Brain microvascular endothelial cell (primary cell): Measurements from ENCODE around the gene ALDH5A1.

Source experiments
- DNase-seq: peaks from one replicate; pipeline ENCODE4 v3.0.0-alpha.2; 2020
- H3K27ac ChIP-seq: fragments of 250-450 bp; sonication (Bioruptor Pico); 2 replicates; pipeline ENCODE4 v1.5.1; 2020; ENCODE audit warnings: mild to moderate bottlenecking, moderate library complexity
- H3K27me3 ChIP-seq: fragments of 250-450 bp; sonication (Bioruptor Pico); replicated peaks from 2 replicates; pipeline ENCODE4 v1.5.1; 2020; ENCODE audit warnings: mild to moderate bottlenecking
- H3K36me3 ChIP-seq: fragments of 250-450 bp; sonication (Bioruptor Pico); replicated peaks from 2 replicates; pipeline ENCODE4 v1.5.1; 2020; ENCODE audit warnings: mild to moderate bottlenecking
- H3K4me3 ChIP-seq: 2 replicates; pipeline ENCODE4 v1.5.1; 2011; ENCODE audit warnings: low read depth, mild to moderate bottlenecking, control low read depth, low read length, moderate library complexity
- in situ Hi-C: cut with HindIII; loops from 2 replicates; pipeline ENCODE4 v1.10.0; 2017; ENCODE audit warnings: low sequenced_read_pairs, low pct_ligation_motif_present
- TF ChIP-seq, protein P1 (sequence below): IDR thresholded peaks from 2 replicates; pipeline ENCODE4 v1.5.1; 2011; ENCODE audit warnings: low read depth, mild to moderate bottlenecking, moderate library complexity, low read length, control low read depth, inconsistent platforms; ENCODE audit errors: missing control alignments

ALDH5A1 gene

DNA sequence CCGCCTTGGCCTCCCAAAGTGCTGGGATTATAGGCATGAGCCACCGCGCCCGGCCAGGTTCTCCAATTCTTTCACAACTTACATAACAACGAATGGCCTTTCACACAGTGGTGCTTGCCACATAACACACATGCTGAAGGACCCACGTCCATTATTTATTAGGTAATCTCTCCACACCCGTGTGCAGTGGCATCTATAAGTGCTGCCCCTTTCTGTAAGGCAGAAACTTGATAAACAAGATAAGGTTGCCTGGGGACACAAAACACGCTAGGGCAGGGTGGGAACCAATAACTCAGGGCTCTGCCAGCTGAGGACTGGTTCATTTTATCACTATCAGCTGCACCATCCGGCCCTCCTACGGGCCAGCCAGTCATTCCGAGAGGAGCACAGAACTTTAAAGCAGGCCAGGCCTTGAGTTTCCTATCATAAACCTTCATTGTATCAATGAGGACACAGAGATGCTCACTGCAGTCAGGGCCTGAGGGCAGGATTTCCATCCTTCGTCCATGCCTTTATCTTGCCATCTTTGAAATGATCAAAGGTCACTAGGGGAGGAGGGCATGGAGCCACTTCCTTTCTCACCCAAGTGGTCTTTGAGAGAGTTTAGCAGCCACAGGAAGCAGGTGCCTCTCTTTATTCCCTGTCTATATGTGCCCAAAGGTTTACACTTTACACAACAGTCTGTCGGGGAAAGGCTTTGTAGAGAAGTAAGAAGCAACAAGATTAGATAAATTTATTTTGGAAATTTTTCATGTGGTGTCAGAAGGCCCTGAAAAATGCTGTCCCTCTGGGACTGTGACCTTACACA, 43.0 kb upstream of the ALDH5A1 start:
- no peak for DNase-seq
- in situ Hi-C loops, result no loop called here
- Histone ChIP-seq H3K4me3 (no peak overlapping the region), H3K27me3 (no peaks in the 10 kb centered on the region), H3K36me3 (no peaks in the 10 kb centered on the region), H3K27ac (no peak overlapping the region)
- TF ChIP-seq, protein P1, sequence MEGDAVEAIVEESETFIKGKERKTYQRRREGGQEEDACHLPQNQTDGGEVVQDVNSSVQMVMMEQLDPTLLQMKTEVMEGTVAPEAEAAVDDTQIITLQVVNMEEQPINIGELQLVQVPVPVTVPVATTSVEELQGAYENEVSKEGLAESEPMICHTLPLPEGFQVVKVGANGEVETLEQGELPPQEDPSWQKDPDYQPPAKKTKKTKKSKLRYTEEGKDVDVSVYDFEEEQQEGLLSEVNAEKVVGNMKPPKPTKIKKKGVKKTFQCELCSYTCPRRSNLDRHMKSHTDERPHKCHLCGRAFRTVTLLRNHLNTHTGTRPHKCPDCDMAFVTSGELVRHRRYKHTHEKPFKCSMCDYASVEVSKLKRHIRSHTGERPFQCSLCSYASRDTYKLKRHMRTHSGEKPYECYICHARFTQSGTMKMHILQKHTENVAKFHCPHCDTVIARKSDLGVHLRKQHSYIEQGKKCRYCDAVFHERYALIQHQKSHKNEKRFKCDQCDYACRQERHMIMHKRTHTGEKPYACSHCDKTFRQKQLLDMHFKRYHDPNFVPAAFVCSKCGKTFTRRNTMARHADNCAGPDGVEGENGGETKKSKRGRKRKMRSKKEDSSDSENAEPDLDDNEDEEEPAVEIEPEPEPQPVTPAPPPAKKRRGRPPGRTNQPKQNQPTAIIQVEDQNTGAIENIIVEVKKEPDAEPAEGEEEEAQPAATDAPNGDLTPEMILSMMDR, result no peak

DNA sequence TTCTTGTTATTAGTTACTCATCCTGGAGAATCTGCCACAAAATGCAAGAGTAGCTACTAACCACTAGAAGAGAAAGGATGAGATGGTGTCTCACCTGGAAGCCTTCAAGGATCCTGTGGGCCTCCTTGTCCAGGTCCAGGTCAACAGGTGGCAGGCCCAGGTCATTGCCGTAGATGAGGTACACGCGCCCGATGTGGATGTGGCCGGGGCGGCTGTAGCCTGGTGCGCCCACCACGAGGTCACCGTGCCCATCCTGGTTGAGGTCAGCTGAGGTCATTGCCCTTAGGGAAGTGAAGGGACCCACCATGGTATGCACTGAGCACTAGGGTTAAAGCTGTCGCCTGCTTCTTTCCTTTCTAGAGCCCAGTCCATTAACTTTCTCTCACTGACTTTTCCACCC, 40.8 kb upstream of the ALDH5A1 start:
- H3K27me3 ChIP-seq, result no peaks in the 10 kb centered on the region
- in situ Hi-C loops, result no loop called here
- no peaks in the 10 kb centered on the region for H3K36me3 ChIP-seq
- no peak overlapping the region for H3K27ac ChIP-seq
- no peak for DNase-seq
- TF ChIP-seq, protein P1, result no peak
- no peak overlapping the region for H3K4me3 ChIP-seq

DNA sequence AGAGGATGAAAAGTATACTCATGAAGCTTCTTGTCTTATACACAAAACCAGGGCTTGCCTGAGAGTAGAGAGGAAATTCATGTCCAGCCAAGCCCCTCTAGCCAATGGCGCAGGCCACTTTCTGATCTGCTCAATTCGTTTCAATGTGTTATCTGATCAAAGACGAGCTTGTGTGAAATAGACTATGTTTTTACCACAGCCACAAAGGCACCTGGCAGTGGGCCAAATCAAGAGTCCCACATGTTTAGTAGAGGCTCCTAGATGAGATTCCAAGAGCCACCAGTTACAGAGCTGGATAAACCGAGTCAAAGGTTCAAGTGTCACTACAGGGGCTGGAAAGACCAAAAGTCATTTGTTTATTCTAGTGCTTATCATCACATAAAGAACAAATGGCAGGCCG, 40.3 kb upstream of the ALDH5A1 start:
- Histone ChIP-seq H3K36me3 (no peaks in the 10 kb centered on the region), H3K27ac (no peak overlapping the region), H3K27me3 (no peaks in the 10 kb centered on the region), H3K4me3 (no peak overlapping the region)
- no peak for DNase-seq
- in situ Hi-C loops, result no loop called here
- TF ChIP-seq, protein P1, result no peak

DNA sequence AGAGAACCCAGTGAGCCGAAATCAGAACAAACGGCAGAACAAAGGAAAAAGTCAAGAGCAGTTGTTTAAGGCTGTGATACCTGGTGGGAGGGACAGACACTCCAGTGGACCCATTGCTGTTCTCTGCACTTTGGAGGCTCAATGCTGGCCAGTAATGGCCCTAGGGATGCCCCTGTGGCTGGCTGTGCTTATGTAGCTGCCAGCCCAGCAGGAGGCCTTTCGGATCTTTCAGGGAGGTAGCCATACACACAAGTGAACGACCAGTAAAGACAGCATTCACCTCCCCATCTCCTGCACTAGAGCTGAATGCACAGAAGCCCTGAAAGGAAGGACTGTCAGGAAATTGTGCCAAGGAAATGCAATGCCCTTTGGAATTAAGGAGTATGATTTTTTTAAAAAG, 39.7 kb upstream of the ALDH5A1 start:
- Histone ChIP-seq H3K4me3 (no peak overlapping the region), H3K27me3 (no peaks in the 10 kb centered on the region), H3K36me3 (no peaks in the 10 kb centered on the region), H3K27ac (no peak overlapping the region)
- no peak for DNase-seq
- in situ Hi-C loops, result no loop called here
- TF ChIP-seq, protein P1, result no peak

DNA sequence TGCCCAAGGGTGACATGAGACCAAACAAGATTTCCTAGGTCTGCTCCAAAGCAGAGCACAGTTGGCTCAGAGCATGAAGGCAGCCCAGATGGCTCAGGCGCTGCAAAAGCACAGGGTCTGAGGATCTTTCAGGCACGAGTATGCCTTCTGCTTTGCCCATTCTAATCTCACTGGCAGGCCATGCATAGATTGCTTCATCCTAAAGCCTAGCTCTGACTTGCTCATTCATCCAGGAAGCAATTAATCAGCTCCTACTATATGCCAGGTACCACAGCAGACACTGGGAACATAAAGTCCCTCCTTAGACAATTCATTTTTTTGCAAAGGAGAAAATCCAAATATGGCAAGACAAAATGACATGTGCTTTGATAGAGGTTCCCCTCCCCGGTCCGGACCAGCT, 36.6 kb upstream of the ALDH5A1 start:
- in situ Hi-C loops, result no loop called here

More for the DNA sequence above, 36.6 kb upstream of the ALDH5A1 start:
- TF ChIP-seq, protein P1, result no peak
- no peak for DNase-seq
- Histone ChIP-seq H3K27ac (no peak overlapping the region), H3K36me3 (no peaks in the 10 kb centered on the region), H3K27me3 (no peaks in the 10 kb centered on the region), H3K4me3 (no peak overlapping the region)
